IMR-90 (cell line): Measurements from ENCODE around the gene SLC47A2. TPM values are rescaled to one million over a fixed set of nuclear protein-coding genes. Genes with fewer than 3 reads are reported as not detected.

Source experiments
- ATAC-seq: fragments of 200-7000 bp; cut with Tn5 transposase; 2 replicates; pipeline ENCODE4 v1.9.1; 2020; ENCODE audit warnings: low read depth, mild to moderate bottlenecking, moderate library complexity
- BruUV-seq: library from RNA; stranded (reverse); fragments of 400-500 nt; replicated peaks from 2 replicates; lab custom pipeline; 2021; lab: Mats Ljungman, UMichigan
- CTCF ChIA-PET: fragments of 300-600 bp; formaldehyde crosslinking; extraction: SDS; loops from one replicate; lab custom pipeline; 2021; ENCODE audit warnings: antibody characterized with exemption; lab: Yijun Ruan, JAX
- POLR2A ChIA-PET: fragments of 300-600 bp; sonication (Branson Sonifier 250); formaldehyde crosslinking; loops from one replicate; lab custom pipeline; 2022; ENCODE audit warnings: antibody characterized with exemption; ENCODE audit not compliant: unreplicated experiment; lab: Charles Lee
- DNase-seq: peaks from one replicate; pipeline ENCODE4 v3.0.0; 2013
- H2AFZ ChIP-seq: replicated peaks from 2 replicates; pipeline ENCODE3; 2013; ENCODE audit warnings: low read length, mild to moderate bottlenecking; ENCODE audit not compliant: poor library complexity
- H2AK5ac ChIP-seq: 2 replicates; pipeline ENCODE4 v1.6.1; 2013; ENCODE audit warnings: low read depth, low read length, inconsistent platforms
- H2AK9ac ChIP-seq: replicated peaks from 2 replicates; pipeline ENCODE3; 2013; ENCODE audit warnings: mild to moderate bottlenecking, low read depth, low read length, moderate library complexity; ENCODE audit not compliant: poor library complexity
- H2BK120ac ChIP-seq: 2 replicates; pipeline ENCODE4 v1.6.1; 2013; ENCODE audit warnings: low read depth, low read length, inconsistent platforms
- H2BK15ac ChIP-seq: 3 replicates; pipeline ENCODE4 v1.6.1; 2013; ENCODE audit warnings: low read depth, low read length, inconsistent platforms
- H2BK20ac ChIP-seq: 2 replicates; pipeline ENCODE4 v1.6.1; 2013; ENCODE audit warnings: low read depth, mild to moderate bottlenecking, inconsistent platforms, low read length, moderate library complexity
- H2BK5ac ChIP-seq: 2 replicates; pipeline ENCODE4 v1.6.1; 2013; ENCODE audit warnings: mild to moderate bottlenecking, low read depth, low read length, inconsistent platforms; ENCODE audit not compliant: poor library complexity, severe bottlenecking
- H3K14ac ChIP-seq: replicated peaks from 2 replicates; pipeline ENCODE4 v1.6.1; 2013; ENCODE audit warnings: low read depth, low read length, inconsistent platforms
- H3K18ac ChIP-seq: 2 replicates; pipeline ENCODE4 v1.6.1; 2013; ENCODE audit warnings: low read depth, low read length, control low read depth
- H3K23ac ChIP-seq: 2 replicates; pipeline ENCODE4 v1.6.1; 2013; ENCODE audit warnings: low read depth, low read length, inconsistent platforms
- H3K27ac ChIP-seq: 2 replicates; pipeline ENCODE4 v1.5.1; 2013; ENCODE audit warnings: mild to moderate bottlenecking, control low read depth, low read length; ENCODE audit not compliant: insufficient read depth
- H3K27me3 ChIP-seq: 2 replicates; pipeline ENCODE4 v1.6.1; 2013; ENCODE audit warnings: low read length; ENCODE audit not compliant: control insufficient read depth, insufficient read depth
- H3K36me3 ChIP-seq: 2 replicates; pipeline ENCODE4 v1.6.1; 2013; ENCODE audit warnings: low read length, mixed read lengths; ENCODE audit not compliant: control insufficient read depth, insufficient read depth
- H3K4ac ChIP-seq: 2 replicates; pipeline ENCODE4 v1.6.1; 2013; ENCODE audit warnings: low read depth, low read length, inconsistent platforms
- H3K4me1 ChIP-seq: 2 replicates; pipeline ENCODE4 v1.6.1; 2013; ENCODE audit warnings: low read length, mixed read lengths; ENCODE audit not compliant: control insufficient read depth, insufficient read depth
- H3K4me2 ChIP-seq: 2 replicates; pipeline ENCODE4 v1.6.1; 2013; ENCODE audit warnings: low read depth, mild to moderate bottlenecking, control low read depth, low read length, moderate library complexity
- H3K4me3 ChIP-seq: 2 replicates; pipeline ENCODE4 v1.5.1; 2013; ENCODE audit warnings: low read depth, mild to moderate bottlenecking, control low read depth, low read length, moderate library complexity; ENCODE audit not compliant: insufficient read depth
- H3K56ac ChIP-seq: 2 replicates; pipeline ENCODE4 v1.6.1; 2013; ENCODE audit warnings: low read length, inconsistent platforms; ENCODE audit not compliant: insufficient read depth; ENCODE audit errors: extremely low read depth
- H3K79me1 ChIP-seq, 2 experiments: 2 replicates each; pipeline ENCODE4 v1.6.1; 2013; ENCODE audit warnings: low read length in 2 of 2, inconsistent platforms in 1 of 2, low read depth in 1 of 2
- H3K9ac ChIP-seq: 2 replicates; pipeline ENCODE4 v1.6.1; 2013; ENCODE audit warnings: low read depth, low read length, control low read depth
- H3K9me1 ChIP-seq: 2 replicates; pipeline ENCODE4 v1.6.1; 2013; ENCODE audit warnings: low read length, inconsistent platforms; ENCODE audit not compliant: insufficient read depth
- H3K9me3 ChIP-seq: 2 replicates; pipeline ENCODE4 v1.6.1; 2013; ENCODE audit warnings: low read length; ENCODE audit not compliant: control insufficient read depth, insufficient read depth
- H4K20me1 ChIP-seq: 2 replicates; pipeline ENCODE4 v1.6.1; 2013; ENCODE audit warnings: low read length, inconsistent platforms; ENCODE audit not compliant: insufficient read depth
- H4K5ac ChIP-seq: 2 replicates; pipeline ENCODE4 v1.6.1; 2013; ENCODE audit warnings: mild to moderate bottlenecking, low read depth, low read length, control low read depth
- H4K8ac ChIP-seq, 2 experiments: 2 replicates each; pipeline ENCODE4 v1.6.1; 2013; ENCODE audit warnings: low read depth in 2 of 2, low read length in 2 of 2, control low read depth in 1 of 2, inconsistent platforms in 1 of 2
- H4K91ac ChIP-seq: 2 replicates; pipeline ENCODE4 v1.6.1; 2013; ENCODE audit warnings: low read depth, low read length, inconsistent platforms; ENCODE audit not compliant: insufficient read depth
- FOS ChIP-seq: fragments of 150-350 bp; IDR thresholded peaks from 2 replicates; pipeline ENCODE4 v1.6.1; 2016; ENCODE audit warnings: low read depth, low read length
- NFE2L2 ChIP-seq: fragments of 150-350 bp; IDR thresholded peaks from 2 replicates; pipeline ENCODE4 v1.6.1; 2016; ENCODE audit warnings: low read depth, mild to moderate bottlenecking, low read length
- POLR2A ChIP-seq: IDR thresholded peaks from 2 replicates; pipeline ENCODE4 v1.6.1; 2012; ENCODE audit warnings: mild to moderate bottlenecking, low read depth, low read length
- WGBS, 2 experiments: methylation state at CpG; one replicate each; pipeline versions ENCODE4 v1.1.5 to v1.1.7; 2013; ENCODE audit warnings: missing lambda C conversion rate in 2 of 2; ENCODE audit not compliant: insufficient read length in 1 of 2; ENCODE audit errors: extremely low coverage in 2 of 2; 5-methylcytosine and 5-hydroxymethylcytosine counted together
- dilution Hi-C: fragments of 300-500 bp; cut with HindIII; formaldehyde crosslinking; loops from one replicate; pipeline ENCODE4 v1.14.3; 2018; ENCODE audit warnings: low sequenced_read_pairs; ENCODE audit not compliant: unreplicated experiment
- in situ Hi-C: fragments of 300-500 bp; cut with MboI; formaldehyde crosslinking; loops from 3 replicates; pipeline ENCODE4 v1.14.3; 2019; ENCODE audit warnings: low sequenced_read_pairs, inconsistent platforms, mixed read lengths
- intact Hi-C: fragments of 100-400 bp; cut with micrococcal nuclease; formaldehyde crosslinking; loops from 2 replicates; pipeline ENCODE4 v1.10.0; 2022
- polyA plus RNA-seq, 3 experiments: library from polyadenylated mRNA; depleted of rRNA; stranded (reverse); fragments of >200 nt; gene quantifications; 2 replicates each; pipeline ENCODE4 v1.2.3, GENCODE V29; 2012; ENCODE audit warnings: low replicate concordance in 1 of 3
- total RNA-seq: library from RNA; depleted of rRNA; stranded (reverse); fragments of >200 nt; gene quantifications from 2 replicates; pipeline ENCODE4 v1.2.3, GENCODE V29; 2012
- TF ChIP-seq, protein P1 (sequence below): fragments of 150-350 bp; IDR thresholded peaks from 2 replicates; pipeline ENCODE4 v1.6.1; 2016; ENCODE audit warnings: low read depth, mild to moderate bottlenecking, low read length, moderate library complexity, borderline replicate concordance

Gene SLC47A2
- total and polyA plus RNA-seq, 2 of the 4 experiments (the other 2 are of a cell fraction): not detected

DNA sequence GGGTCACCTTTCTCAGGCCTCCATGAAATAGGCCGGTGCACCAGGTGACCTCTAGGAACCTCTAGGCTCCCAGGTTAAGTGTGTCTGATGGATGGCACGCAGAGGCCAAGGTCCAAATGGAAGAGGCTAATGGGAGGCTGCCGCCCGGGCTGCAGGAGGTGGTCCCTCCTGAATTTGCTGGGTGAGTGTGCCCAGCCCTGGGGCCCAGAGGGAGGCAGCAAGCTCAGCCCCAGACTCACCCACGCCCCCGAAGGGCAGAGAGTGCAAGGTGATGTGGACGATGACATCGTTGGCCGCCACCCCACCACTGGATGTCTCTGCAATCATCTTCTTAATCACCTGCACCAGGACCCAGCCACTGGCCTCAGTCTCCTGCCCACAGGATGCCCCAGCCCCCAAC lies 22.4 kb upstream of the SLC47A2 start:
- in situ Hi-C loops (no loop called here), dilution Hi-C loops (no loop called here), intact Hi-C loops (no loop called here)
- H3K56ac ChIP-seq: no peak overlapping the region
- ChIA-PET CTCF (no interaction called here), POLR2A (no interaction called here)
- H2BK120ac ChIP-seq: no peak overlapping the region
- WGBS, 2 experiments: 58% methylated on average over 3 of the region's 9 CpGs; no CpG with 5 or more reads in 1 of the 2 experiments
- ATAC-seq (no peak), DNase-seq (no peak)
- H3K9ac ChIP-seq: no peak overlapping the region
- peaks cover 18% of the 10 kb centered on the region for H3K27me3 ChIP-seq
- H3K9me3 ChIP-seq: no peaks in the 10 kb centered on the region
- no peak overlapping the region for H2AK9ac ChIP-seq
- no peaks in the 10 kb centered on the region for H4K20me1 ChIP-seq
- H2BK15ac ChIP-seq: no peak overlapping the region
- TF ChIP-seq, protein P1, sequence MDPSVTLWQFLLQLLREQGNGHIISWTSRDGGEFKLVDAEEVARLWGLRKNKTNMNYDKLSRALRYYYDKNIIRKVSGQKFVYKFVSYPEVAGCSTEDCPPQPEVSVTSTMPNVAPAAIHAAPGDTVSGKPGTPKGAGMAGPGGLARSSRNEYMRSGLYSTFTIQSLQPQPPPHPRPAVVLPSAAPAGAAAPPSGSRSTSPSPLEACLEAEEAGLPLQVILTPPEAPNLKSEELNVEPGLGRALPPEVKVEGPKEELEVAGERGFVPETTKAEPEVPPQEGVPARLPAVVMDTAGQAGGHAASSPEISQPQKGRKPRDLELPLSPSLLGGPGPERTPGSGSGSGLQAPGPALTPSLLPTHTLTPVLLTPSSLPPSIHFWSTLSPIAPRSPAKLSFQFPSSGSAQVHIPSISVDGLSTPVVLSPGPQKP: no peak
- no peak for TF ChIP-seq POLR2A
- no peak for TF ChIP-seq FOS
- TF ChIP-seq NFE2L2: no peak
- H4K91ac ChIP-seq: no peak overlapping the region
- H3K4ac ChIP-seq: no peak overlapping the region
- H3K4me3 ChIP-seq: no peak overlapping the region
- no peak overlapping the region for H4K5ac ChIP-seq
- no peak overlapping the region for H3K27ac ChIP-seq
- H3K18ac ChIP-seq: no peak overlapping the region
- no peak overlapping the region for H2AK5ac ChIP-seq
- no peak overlapping the region for H2BK5ac ChIP-seq
- no peaks in the 10 kb centered on the region for H3K4me1 ChIP-seq
- no TSS peak for BruUV-seq
- no peak overlapping the region for H4K8ac ChIP-seq
- no peak overlapping the region for H2AFZ ChIP-seq
- no peak overlapping the region for H3K14ac ChIP-seq
- H3K9me1 ChIP-seq: no peaks in the 10 kb centered on the region
- no peaks in the 10 kb centered on the region for H3K79me1 ChIP-seq
- H2BK20ac ChIP-seq: no peak overlapping the region
- H3K4me2 ChIP-seq: no peak overlapping the region
- no peak overlapping the region for H3K23ac ChIP-seq
- no peaks in the 10 kb centered on the region for H3K36me3 ChIP-seq
